GM18499 (cell line): ENCODE measurements around the gene SPSB4.

Experiments used
- ATAC-seq: cut with Tn5 transposase; IDR thresholded peaks from one replicate; pipeline ENCODE4 v1.9.1; 2021; ENCODE audit warnings: moderate number of reproducible peaks; ENCODE audit not compliant: insufficient read depth, unreplicated experiment

Gene SPSB4

GRCh38 chr3:141072950-141073349 is 21.8 kb downstream of the SPSB4 start:
- ATAC-seq = no peak

DNA sequence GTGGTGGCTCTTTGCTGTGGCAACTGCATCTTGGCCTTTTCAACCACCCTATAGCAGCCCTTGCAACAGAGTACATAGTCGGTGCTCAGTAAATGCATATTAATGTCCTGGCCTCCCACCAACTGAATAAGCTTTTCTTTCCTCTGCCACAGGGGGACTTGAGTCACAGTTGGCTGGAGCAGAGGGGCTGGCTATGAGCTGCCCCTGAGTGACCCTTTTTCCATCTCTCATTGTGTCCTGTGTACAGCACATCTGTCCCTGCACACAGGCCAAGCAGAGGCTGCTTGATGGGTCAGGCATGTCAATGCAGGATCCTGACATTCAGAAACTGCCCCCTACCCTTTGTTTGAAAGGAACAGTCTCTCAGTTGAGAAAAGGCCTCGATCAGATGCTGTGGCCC is 22.4 kb downstream of the SPSB4 start:
- ATAC-seq = no peak

DNA sequence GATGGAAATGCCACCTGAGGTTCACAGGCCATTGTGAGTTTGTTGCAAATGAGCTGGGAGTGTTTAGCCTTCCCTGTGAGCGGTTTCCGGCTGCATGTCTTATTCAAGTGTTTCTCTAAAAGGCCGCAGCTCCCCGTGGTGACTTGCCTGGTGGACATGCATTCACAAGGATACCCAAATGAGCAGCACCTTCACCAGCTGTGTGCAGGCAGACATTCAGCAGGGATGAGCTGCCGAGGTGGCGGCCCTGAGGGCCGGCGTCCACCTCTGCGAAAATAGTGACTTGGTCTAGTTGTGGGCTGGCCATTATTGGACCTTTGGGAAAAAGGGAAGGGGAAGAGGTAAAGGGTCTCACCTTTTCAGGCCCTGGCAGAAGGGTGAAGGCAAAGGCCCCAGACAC is 23.4 kb downstream of the SPSB4 start:
- no peak for ATAC-seq

- ATAC-seq = no peak
These were observed 25.1 kb downstream of the SPSB4 start for GRCh38 chr3:141076036-141076773.

DNA sequence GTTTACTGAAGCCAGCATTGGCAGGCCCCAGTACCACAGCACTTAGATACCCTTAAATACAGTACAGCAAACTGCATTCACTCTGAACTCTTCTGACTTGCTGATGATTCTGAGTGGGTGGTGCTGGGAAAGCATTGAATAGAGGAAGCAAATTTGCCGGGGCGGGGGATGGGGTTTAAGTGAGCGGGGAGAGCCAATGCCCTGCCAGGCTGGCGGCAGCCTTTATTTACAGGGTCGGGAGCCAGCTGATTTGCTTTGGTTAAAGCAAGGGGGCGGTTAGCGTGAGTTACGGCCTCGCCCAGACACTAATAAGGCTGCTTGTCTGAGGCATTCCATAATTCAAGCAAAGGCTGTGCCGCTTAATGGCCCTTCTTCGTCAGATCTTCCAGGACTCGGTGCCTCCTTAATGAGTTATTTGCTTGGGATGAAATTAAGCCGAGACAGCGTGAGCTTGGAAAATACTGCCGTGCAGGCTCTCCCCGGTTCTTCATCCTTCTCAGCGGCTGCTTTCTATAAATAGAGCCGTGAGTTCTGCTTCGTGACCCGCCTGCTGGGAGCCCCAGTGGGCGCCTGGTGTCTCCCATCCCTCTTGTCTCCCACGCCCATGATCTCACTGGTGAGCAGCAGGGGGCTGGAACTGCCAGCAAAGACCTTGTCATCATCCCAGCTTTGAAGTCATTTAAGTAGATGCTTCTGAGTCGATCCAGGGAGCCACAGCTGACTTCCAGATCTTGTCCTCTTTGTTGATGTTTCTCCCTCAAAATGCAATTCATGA is 25.8 kb downstream of the SPSB4 start:
- ATAC-seq = no peak

GRCh38 chr3:141077631-141078030 is 26.5 kb downstream of the SPSB4 start:
- no peak for ATAC-seq

- ATAC-seq = no peak
These were observed 27.1 kb downstream of the SPSB4 start for GRCh38 chr3:141078200-141078599.

DNA sequence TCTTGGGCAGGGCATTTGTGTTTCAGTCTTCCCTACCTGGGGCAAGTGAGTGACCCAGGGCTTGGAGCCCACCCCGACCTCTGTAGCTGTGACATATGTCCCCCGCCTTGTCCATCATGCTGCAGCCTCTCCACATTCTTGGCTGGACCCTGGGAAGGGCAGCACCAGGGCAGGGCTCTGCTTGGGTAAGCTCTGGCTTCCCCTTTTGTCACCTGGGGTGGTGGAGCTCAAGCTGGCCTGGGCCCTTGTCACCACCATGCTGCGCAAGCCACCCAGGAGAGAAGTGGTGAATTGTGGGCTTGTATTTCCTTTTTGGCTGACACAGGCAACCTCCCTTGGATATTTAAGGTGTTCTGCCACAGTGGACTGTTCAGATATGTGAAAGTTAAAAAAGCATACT is 29.3 kb downstream of the SPSB4 start:
- no peak for ATAC-seq

GRCh38 chr3:141081141-141081795 is 30.1 kb downstream of the SPSB4 start:
- ATAC-seq = no peak

DNA sequence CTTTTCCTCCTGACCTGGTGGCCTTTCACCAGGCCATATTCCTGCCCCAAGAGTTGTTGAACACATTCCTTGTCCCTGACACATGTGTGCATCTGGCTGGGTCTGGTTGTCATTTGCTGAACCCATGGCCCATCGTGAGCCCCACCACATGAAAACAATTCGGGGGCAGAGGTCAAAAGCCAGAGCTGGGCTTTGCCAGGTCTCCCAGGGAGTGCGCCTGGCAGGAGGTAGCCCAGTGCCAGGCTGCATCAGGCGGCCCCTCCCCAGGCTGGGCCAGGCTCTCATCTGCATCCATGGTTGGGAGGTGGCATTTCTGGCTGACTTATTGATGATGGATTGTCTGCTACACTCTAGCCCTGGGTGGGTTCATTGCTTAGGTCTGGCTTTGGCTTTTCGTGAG is 30.9 kb downstream of the SPSB4 start:
- ATAC-seq = no peak

- no peak for ATAC-seq
These were observed 32.1 kb downstream of the SPSB4 start for GRCh38 chr3:141083226-141083625.

DNA sequence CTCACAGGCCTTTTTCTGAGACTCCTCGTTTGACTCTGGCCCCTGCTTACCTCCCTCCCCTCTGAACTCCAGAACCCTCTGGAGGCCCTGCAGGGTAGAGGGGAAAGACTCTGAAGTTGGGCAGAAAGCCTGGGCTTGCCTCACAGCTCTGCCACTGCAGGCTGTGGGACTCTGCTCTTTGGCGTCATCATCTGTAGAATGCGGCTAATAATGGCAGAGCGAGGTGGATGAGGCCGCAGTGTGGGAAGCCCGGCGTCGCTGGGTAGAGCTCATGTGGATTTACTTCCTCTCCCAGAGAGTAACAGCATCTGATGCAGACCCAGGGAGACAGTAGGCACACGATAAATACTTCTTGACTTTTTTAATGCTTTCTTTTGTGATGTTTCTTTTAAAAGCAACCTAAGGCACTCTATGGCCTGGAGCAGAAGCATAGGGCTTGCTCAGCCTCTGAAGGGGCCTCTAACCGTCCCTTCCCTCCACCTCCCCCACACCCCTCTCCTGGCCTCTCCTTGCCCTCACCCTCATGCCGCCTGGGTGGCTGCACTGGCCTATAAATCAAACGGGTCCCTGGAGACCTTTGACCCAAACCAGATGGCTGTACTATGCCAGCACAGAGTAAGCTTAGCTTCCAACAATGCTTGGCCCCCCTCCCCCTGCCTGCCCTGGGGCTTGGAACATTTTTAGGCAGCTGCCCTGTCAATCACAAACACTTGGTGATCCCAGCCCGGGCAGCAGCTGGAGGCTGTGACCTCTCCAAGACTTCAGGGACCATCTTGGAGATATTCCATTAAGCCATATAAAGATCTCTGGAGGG is 32.9 kb downstream of the SPSB4 start:
- no peak for ATAC-seq

DNA sequence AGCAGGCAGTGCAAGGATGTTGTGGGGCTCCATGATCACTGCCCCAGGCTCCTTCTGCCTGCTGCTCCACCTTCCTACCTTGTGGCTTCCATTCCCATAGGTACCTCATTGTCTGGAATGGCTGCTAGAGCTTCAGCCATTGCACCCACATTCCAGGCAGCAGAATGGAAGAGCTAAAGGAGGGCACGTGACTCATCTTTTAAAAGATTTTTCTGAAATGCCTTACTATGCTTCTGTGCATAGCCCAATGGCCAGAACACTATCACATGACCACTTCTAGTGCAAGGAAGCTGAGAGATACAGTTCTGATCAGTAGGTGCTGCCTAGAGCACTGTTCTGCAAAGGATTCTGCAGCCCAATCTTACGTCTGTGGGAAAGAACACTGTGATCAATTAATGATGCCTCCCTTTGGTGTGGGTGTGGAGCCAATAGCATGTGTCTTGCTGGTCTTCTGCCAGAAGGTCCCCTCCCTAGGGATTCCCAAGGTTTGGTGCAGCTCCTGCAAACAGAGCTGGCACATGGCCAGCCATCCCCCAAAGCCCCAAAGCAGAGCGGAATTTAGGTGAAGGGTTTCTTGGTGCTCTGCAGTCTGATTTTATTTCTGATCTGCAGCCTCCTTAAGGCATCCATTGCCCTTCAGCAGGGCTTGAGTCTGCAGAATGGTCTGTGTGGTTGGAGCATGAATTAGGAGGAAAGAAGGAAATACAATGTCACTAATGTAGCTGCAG is 34.4 kb downstream of the SPSB4 start:
- ATAC-seq = no peak

GRCh38 chr3:141086188-141086587 is 35.0 kb downstream of the SPSB4 start:
- no peak for ATAC-seq

GRCh38 chr3:141087076-141087777 is 36.1 kb downstream of the SPSB4 start:
- no peak for ATAC-seq

DNA sequence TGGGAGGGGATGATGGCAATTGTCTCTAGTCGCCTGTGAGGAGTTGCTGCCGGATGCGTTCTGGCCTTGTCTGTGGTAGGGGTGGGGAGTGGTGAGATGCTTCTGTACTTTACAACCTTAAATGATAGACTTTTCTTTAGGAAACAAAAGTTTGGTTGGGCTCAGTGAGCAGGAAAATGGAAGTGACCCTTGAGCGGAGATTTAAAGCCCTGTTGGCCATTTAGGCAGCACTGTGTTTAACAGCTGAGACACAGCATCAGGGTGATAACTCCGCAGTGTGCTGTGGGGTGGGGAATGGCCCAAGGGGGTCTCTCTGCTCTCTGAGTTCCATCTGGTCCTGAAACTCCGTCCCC is 36.6 kb downstream of the SPSB4 start:
- no peak for ATAC-seq

DNA sequence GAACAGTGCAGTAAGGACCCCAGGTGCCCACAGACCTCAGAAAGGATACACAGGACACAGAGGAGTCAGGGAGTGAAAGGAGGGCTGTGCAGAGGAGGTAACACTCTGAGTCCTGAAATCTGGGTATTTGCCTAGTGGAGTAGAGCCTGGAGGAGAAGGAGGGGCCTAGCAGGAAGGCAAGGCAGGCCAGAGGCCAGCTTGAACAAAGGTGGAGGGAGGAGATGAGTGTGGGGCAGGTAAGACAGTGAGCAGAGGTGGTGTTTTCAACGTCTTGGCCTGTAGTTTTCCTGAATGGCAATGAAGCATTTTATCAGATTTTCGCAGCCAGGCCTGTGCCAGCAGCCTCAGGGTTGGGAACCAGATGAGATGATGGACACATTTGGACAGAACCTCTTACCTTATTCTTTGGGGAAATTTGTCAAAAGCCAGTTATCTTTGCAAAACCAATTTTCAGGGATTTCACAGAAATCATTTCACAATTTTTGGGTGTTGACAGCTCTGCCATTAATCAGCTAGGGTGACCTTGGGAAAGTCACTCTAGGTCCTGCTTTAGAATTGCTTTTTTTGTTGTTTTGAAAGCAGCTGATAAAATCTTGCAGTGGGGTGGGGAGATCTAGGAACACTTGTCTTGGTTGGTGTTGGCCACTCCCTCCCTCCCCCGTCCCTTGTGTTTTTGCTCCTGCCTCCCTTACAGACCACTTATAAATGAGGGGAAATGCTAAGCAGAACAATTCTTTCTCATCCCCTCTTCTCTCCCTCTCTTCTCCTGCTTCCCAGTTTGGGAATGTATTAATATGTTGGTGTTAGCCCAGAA is 38.4 kb downstream of the SPSB4 start:
- ATAC-seq = no peak

DNA sequence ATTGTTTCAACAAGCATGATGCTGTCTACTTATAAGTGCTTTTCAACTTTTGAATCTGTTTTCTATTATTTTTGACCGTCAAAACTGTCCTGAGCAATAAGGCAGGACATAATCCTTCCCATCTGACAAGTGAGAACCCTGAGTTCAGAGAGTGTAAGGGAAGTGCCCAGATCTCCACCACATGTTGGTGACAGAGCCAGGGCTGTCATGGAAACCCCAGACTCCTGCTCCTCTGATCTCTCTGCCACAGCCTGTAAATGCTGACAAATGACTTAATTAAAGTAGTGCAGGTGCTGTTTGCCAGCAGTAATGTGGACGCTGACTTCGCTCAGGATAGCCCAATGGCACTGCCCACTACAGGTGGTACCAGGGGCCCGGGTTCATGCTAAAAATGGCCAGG is 40.3 kb downstream of the SPSB4 start:
- no peak for ATAC-seq

GRCh38 chr3:141092663-141093062 is 41.5 kb downstream of the SPSB4 start:
- no peak for ATAC-seq
